ENCODE results near the gene AK5. TPM values are rescaled to one million over a fixed set of nuclear protein-coding genes. Genes with fewer than 3 reads are reported as not detected.

The AK5 gene
- total and polyA plus RNA-seq, 4 donors, result 0.06 to 3.0 (median 0.15) TPM; not detected in 1

GRCh38 chr1:77287535-77287934 is 5.7 kb downstream of the AK5 start:
- peaks cover 0 to 31% (median 18%) of the 10 kb centered on the region in 3 donors for H3K27me3 ChIP-seq (ENCODE audit: control insufficient read depth in 3 of 3, insufficient read depth in 3 of 3, low read length in 2 of 3)
- H3K36me3 ChIP-seq (ENCODE audit: control insufficient read depth in 4 of 4, insufficient read depth in 4 of 4, low read length in 4 of 4), result no peaks in the 10 kb centered on the region
- no peak overlapping the region for H3K9ac ChIP-seq (ENCODE audit: insufficient read depth in 1 of 2, low read length in 2 of 2)
- H3K27ac ChIP-seq (ENCODE audit: low read depth in 1 of 2, low read length in 1 of 2), result no peak overlapping the region
- peaks cover 0 to 8% (median 0%) of the 10 kb centered on the region in 5 donors for H3K4me1 ChIP-seq (ENCODE audit: control insufficient read depth in 5 of 5, insufficient read depth in 5 of 5, low read length in 5 of 5)
- ATAC-seq (ENCODE audit: insufficient read depth, low FRiP score), result no peak
- 68 to 77% methylated on average over 5 of the region's 5 CpGs for WGBS, 2 donors
- H3K4me3 ChIP-seq, result no peak overlapping the region
- no peaks in the 10 kb centered on the region for H3K9me3 ChIP-seq (ENCODE audit: control insufficient read depth in 4 of 4, insufficient read depth in 3 of 4, low read length in 3 of 4)
- DNase-seq, result no peak
- TF ChIP-seq, protein P1, sequence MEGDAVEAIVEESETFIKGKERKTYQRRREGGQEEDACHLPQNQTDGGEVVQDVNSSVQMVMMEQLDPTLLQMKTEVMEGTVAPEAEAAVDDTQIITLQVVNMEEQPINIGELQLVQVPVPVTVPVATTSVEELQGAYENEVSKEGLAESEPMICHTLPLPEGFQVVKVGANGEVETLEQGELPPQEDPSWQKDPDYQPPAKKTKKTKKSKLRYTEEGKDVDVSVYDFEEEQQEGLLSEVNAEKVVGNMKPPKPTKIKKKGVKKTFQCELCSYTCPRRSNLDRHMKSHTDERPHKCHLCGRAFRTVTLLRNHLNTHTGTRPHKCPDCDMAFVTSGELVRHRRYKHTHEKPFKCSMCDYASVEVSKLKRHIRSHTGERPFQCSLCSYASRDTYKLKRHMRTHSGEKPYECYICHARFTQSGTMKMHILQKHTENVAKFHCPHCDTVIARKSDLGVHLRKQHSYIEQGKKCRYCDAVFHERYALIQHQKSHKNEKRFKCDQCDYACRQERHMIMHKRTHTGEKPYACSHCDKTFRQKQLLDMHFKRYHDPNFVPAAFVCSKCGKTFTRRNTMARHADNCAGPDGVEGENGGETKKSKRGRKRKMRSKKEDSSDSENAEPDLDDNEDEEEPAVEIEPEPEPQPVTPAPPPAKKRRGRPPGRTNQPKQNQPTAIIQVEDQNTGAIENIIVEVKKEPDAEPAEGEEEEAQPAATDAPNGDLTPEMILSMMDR (IDR thresholded peaks at IDR 0.05; ENCODE audit: control extremely low read depth, extremely low read depth), result no peak

GRCh38 chr1:77288275-77288674 is 6.5 kb downstream of the AK5 start:
- Histone ChIP-seq H3K4me1 (ENCODE audit: control insufficient read depth in 5 of 5, insufficient read depth in 5 of 5, low read length in 5 of 5) (peaks cover 0 to under 1% (median 0%) of the 10 kb centered on the region in 5 donors), H3K27ac (ENCODE audit: low read depth in 1 of 2, low read length in 1 of 2) (no peak overlapping the region), H3K9ac (ENCODE audit: insufficient read depth in 1 of 2, low read length in 2 of 2) (no peak overlapping the region), H3K36me3 (ENCODE audit: control insufficient read depth in 4 of 4, insufficient read depth in 4 of 4, low read length in 4 of 4) (no peaks in the 10 kb centered on the region), H3K27me3 (ENCODE audit: control insufficient read depth in 3 of 3, insufficient read depth in 3 of 3, low read length in 2 of 3) (peaks cover 0 to 23% (median 11%) of the 10 kb centered on the region in 3 donors), H3K9me3 (ENCODE audit: control insufficient read depth in 4 of 4, insufficient read depth in 3 of 4, low read length in 3 of 4) (no peaks in the 10 kb centered on the region), H3K4me3 (no peak overlapping the region)
- no peak for ATAC-seq (ENCODE audit: insufficient read depth, low FRiP score)
- no peak for DNase-seq
- 85 to 100% methylated on average over 1 of the region's 1 CpG for WGBS, 2 donors
- TF ChIP-seq, protein P1 (IDR thresholded peaks at IDR 0.05; ENCODE audit: control extremely low read depth, extremely low read depth), result no peak

- Histone ChIP-seq H3K36me3 (ENCODE audit: control insufficient read depth in 4 of 4, insufficient read depth in 4 of 4, low read length in 4 of 4) (no peaks in the 10 kb centered on the region), H3K4me3 (no peak overlapping the region), H3K9me3 (ENCODE audit: control insufficient read depth in 4 of 4, insufficient read depth in 3 of 4, low read length in 3 of 4) (no peaks in the 10 kb centered on the region), H3K9ac (ENCODE audit: insufficient read depth in 1 of 2, low read length in 2 of 2) (no peak overlapping the region), H3K4me1 (ENCODE audit: control insufficient read depth in 5 of 5, insufficient read depth in 5 of 5, low read length in 5 of 5) (no peaks in the 10 kb centered on the region), H3K27me3 (ENCODE audit: control insufficient read depth in 3 of 3, insufficient read depth in 3 of 3, low read length in 2 of 3) (peaks cover 0 to 4% (median 0%) of the 10 kb centered on the region in 3 donors), H3K27ac (ENCODE audit: low read depth in 1 of 2, low read length in 1 of 2) (no peak overlapping the region)
- ATAC-seq (ENCODE audit: insufficient read depth, low FRiP score) (no peak), DNase-seq (no peak)
- TF ChIP-seq, protein P1 (IDR thresholded peaks at IDR 0.05; ENCODE audit: control extremely low read depth, extremely low read depth), result no peak
Observed at GRCh38 chr1:77290576-77290975, 8.8 kb downstream of the AK5 start.

- Histone ChIP-seq H3K27ac (ENCODE audit: low read depth in 1 of 2, low read length in 1 of 2) (no peak overlapping the region), H3K27me3 (ENCODE audit: control insufficient read depth in 3 of 3, insufficient read depth in 3 of 3, low read length in 2 of 3) (peaks cover 0 to 4% (median 0%) of the 10 kb centered on the region in 3 donors), H3K4me3 (no peak overlapping the region), H3K9ac (ENCODE audit: insufficient read depth in 1 of 2, low read length in 2 of 2) (no peak overlapping the region), H3K9me3 (ENCODE audit: control insufficient read depth in 4 of 4, insufficient read depth in 3 of 4, low read length in 3 of 4) (no peaks in the 10 kb centered on the region), H3K4me1 (ENCODE audit: control insufficient read depth in 5 of 5, insufficient read depth in 5 of 5, low read length in 5 of 5) (no peaks in the 10 kb centered on the region), H3K36me3 (ENCODE audit: control insufficient read depth in 4 of 4, insufficient read depth in 4 of 4, low read length in 4 of 4) (no peaks in the 10 kb centered on the region)
- DNase-seq, result no peak
- ATAC-seq (ENCODE audit: insufficient read depth, low FRiP score), result no peak
- 81 to 95% methylated on average over 4 of the region's 4 CpGs for WGBS, 2 donors
- TF ChIP-seq, protein P1 (IDR thresholded peaks at IDR 0.05; ENCODE audit: control extremely low read depth, extremely low read depth), result no peak
Observed at GRCh38 chr1:77292551-77292950, 10.7 kb downstream of the AK5 start.

All from lung (tissue), 12 donors.